NT2/D1 (cell line): ENCODE measurements around the gene METAP1.

ENCODE experiments used
- DNase-seq: peaks from one replicate; pipeline ENCODE4 v3.0.0-alpha.2; 2011; ENCODE audit warnings: low read depth, low spot score
- H3K27me3 ChIP-seq: 2 replicates; pipeline ENCODE4 v1.6.0; 2011; ENCODE audit warnings: mild to moderate bottlenecking; ENCODE audit not compliant: insufficient read length, insufficient read depth
- H3K36me3 ChIP-seq: 2 replicates; pipeline ENCODE4 v1.6.1; 2011; ENCODE audit warnings: mild to moderate bottlenecking, low read length, mixed read lengths; ENCODE audit not compliant: insufficient read depth, insufficient read length
- H3K4me1 ChIP-seq: 2 replicates; pipeline ENCODE4 v1.5.1; 2011; ENCODE audit not compliant: insufficient read depth, insufficient read length
- H3K4me3 ChIP-seq: 2 replicates; pipeline ENCODE4 v1.5.1; 2011; ENCODE audit warnings: low read depth; ENCODE audit not compliant: insufficient read length
- H3K9ac ChIP-seq: 2 replicates; pipeline ENCODE4 v1.6.0; 2011; ENCODE audit warnings: low read depth; ENCODE audit not compliant: insufficient read length
- H3K9me3 ChIP-seq: 2 replicates; pipeline ENCODE4 v1.5.1; 2011; ENCODE audit warnings: mild to moderate bottlenecking, low read length; ENCODE audit not compliant: insufficient read depth
- SUZ12 ChIP-seq: IDR thresholded peaks from 2 replicates; pipeline ENCODE4 v1.6.1; 2011; ENCODE audit not compliant: insufficient read length, insufficient read depth; ENCODE audit errors: extremely low read depth
- YY1 ChIP-seq: IDR thresholded peaks from 2 replicates; pipeline ENCODE4 v1.6.1; 2011; ENCODE audit not compliant: insufficient read length, insufficient read depth
- ZNF274 ChIP-seq: IDR thresholded peaks from 2 replicates; pipeline ENCODE4 v1.6.1; 2011; ENCODE audit warnings: mild to moderate bottlenecking, low read depth, low read length

METAP1 gene

GRCh38 chr4:98997166-98997565 is 1.6 kb downstream of the METAP1 start:
- TF ChIP-seq SUZ12 (no peak), YY1 (no peak), ZNF274 (no peak)
- H3K9me3 ChIP-seq, result peaks cover 14% of the 10 kb centered on the region; the same call in 1 of the 2 replicates
- DNase-seq, result no peak
- no peaks in the 10 kb centered on the region for H3K4me1 ChIP-seq
- no peak overlapping the region for H3K9ac ChIP-seq
- no peaks in the 10 kb centered on the region for H3K27me3 ChIP-seq
- no peaks in the 10 kb centered on the region for H3K36me3 ChIP-seq
- H3K4me3 ChIP-seq, result peak overlapping the region; percentile 70

- H3K36me3 ChIP-seq, result no peaks in the 10 kb centered on the region
- DNase-seq, result no peak
- no peak overlapping the region for H3K4me3 ChIP-seq
- H3K27me3 ChIP-seq, result no peaks in the 10 kb centered on the region
- H3K9me3 ChIP-seq, result peaks cover 4% of the 10 kb centered on the region; the same call in 1 of the 2 replicates
- TF ChIP-seq YY1 (no peak), ZNF274 (no peak), SUZ12 (no peak)
- no peak overlapping the region for H3K9ac ChIP-seq
- no peaks in the 10 kb centered on the region for H3K4me1 ChIP-seq
These were observed 3.0 kb downstream of the METAP1 start for GRCh38 chr4:98998551-98998950.

GRCh38 chr4:99002279-99002678 is 6.8 kb downstream of the METAP1 start:
- H3K4me3 ChIP-seq, result no peak overlapping the region
- H3K9ac ChIP-seq, result no peak overlapping the region
- TF ChIP-seq SUZ12 (no peak), ZNF274 (no peak), YY1 (no peak)
- H3K9me3 ChIP-seq, result no peaks in the 10 kb centered on the region
- DNase-seq, result no peak
- no peaks in the 10 kb centered on the region for H3K36me3 ChIP-seq
- no peaks in the 10 kb centered on the region for H3K27me3 ChIP-seq
- no peaks in the 10 kb centered on the region for H3K4me1 ChIP-seq

GRCh38 chr4:99008051-99008450 is 12.5 kb downstream of the METAP1 start:
- no peak overlapping the region for H3K9ac ChIP-seq
- H3K4me3 ChIP-seq, result no peak overlapping the region
- H3K36me3 ChIP-seq, result no peaks in the 10 kb centered on the region
- H3K4me1 ChIP-seq, result no peaks in the 10 kb centered on the region
- DNase-seq, result no peak
- H3K27me3 ChIP-seq, result no peaks in the 10 kb centered on the region
- TF ChIP-seq ZNF274, result no peak
- TF ChIP-seq YY1, result no peak
- TF ChIP-seq SUZ12, result no peak
- H3K9me3 ChIP-seq, result no peaks in the 10 kb centered on the region

GRCh38 chr4:99011910-99012309 is 16.4 kb downstream of the METAP1 start:
- H3K27me3 ChIP-seq, result no peaks in the 10 kb centered on the region
- DNase-seq, result no peak
- no peak overlapping the region for H3K9ac ChIP-seq
- TF ChIP-seq SUZ12 (no peak), YY1 (no peak), ZNF274 (no peak)
- no peak overlapping the region for H3K4me3 ChIP-seq
- H3K36me3 ChIP-seq, result peaks cover 4% of the 10 kb centered on the region
- no peaks in the 10 kb centered on the region for H3K9me3 ChIP-seq
- no peaks in the 10 kb centered on the region for H3K4me1 ChIP-seq

- no peak for DNase-seq
- H3K36me3 ChIP-seq, result peaks cover 4% of the 10 kb centered on the region
- no peak overlapping the region for H3K4me3 ChIP-seq
- H3K9ac ChIP-seq, result no peak overlapping the region
- 0 out of 2 replicates have a peak, but pooled peaks cover 3% of the 10 kb centered on the region for H3K9me3 ChIP-seq
- TF ChIP-seq ZNF274 (no peak), YY1 (no peak), SUZ12 (no peak)
- H3K4me1 ChIP-seq, result no peaks in the 10 kb centered on the region
- no peaks in the 10 kb centered on the region for H3K27me3 ChIP-seq
These were observed 17.9 kb downstream of the METAP1 start for GRCh38 chr4:99013402-99013843.

GRCh38 chr4:99013884-99014523 is 18.5 kb downstream of the METAP1 start:
- H3K4me1 ChIP-seq, result no peaks in the 10 kb centered on the region
- H3K36me3 ChIP-seq, result peaks cover 4% of the 10 kb centered on the region
- no peak overlapping the region for H3K9ac ChIP-seq
- H3K9me3 ChIP-seq, result 0 out of 2 replicates have a peak, but pooled peaks cover 7% of the 10 kb centered on the region
- no peaks in the 10 kb centered on the region for H3K27me3 ChIP-seq
- DNase-seq, result no peak
- no peak overlapping the region for H3K4me3 ChIP-seq
- TF ChIP-seq ZNF274 (no peak), YY1 (no peak), SUZ12 (no peak)
